SK-N-SH (cell line): ENCODE results near the gene PDE11A. TPM values are rescaled to one million over a fixed set of nuclear protein-coding genes. Genes with fewer than 3 reads are reported as not detected.

Source experiments
- CTCF ChIA-PET: fragments of 300-600, 350-600 bp; formaldehyde crosslinking; extraction: SDS; loops from one replicate; lab custom pipeline; 2021; lab: Yijun Ruan, JAX
- POLR2A ChIA-PET: fragments of 350-600 bp; sonication (Branson Sonifier 250); formaldehyde crosslinking; extraction: SDS; loops from one replicate; lab custom pipeline; 2020; ENCODE audit warnings: antibody characterized with exemption, inconsistent platforms; lab: Yijun Ruan, JAX
- DNase-seq: peaks from one replicate; pipeline ENCODE4 v3.0.0; 2012
- H2AFZ ChIP-seq: fragments of 200-600 bp; sonication (generic); 2 replicates; pipeline ENCODE4 v1.8.1; 2016; ENCODE audit warnings: antibody characterized with exemption, mild to moderate bottlenecking, low read depth
- H3F3A ChIP-seq: fragments of 200-600 bp; sonication (generic); replicated peaks from 2 replicates; pipeline ENCODE3; 2016; ENCODE audit warnings: antibody characterized with exemption, mild to moderate bottlenecking; ENCODE audit not compliant: insufficient read depth
- H3K27ac ChIP-seq, 2 experiments: fragments of 200-500 bp in 1 of 2; fragments of 200-600 bp in 1 of 2; sonication (Bioruptor generic) in 1 of 2; sonication (generic), shearing (Covaris generic) in 1 of 2; 2 replicates each; pipeline versions ENCODE4 v1.5.1 to v1.6.1; 2014 to 2016; ENCODE audit warnings: low read depth in 2 of 2, inconsistent platforms in 1 of 2, low read length in 1 of 2, mild to moderate bottlenecking in 1 of 2, mixed read lengths in 1 of 2
- H3K27me3 ChIP-seq: fragments of 200-600 bp; sonication (generic), shearing (Covaris generic); 2 replicates; pipeline ENCODE4 v1.6.1; 2016; ENCODE audit warnings: mixed run types; ENCODE audit not compliant: insufficient read depth
- H3K36me3 ChIP-seq, 2 experiments: fragments of 200-500 bp in 1 of 2; fragments of 200-600 bp in 1 of 2; sonication (Bioruptor generic) in 1 of 2; sonication (generic) in 1 of 2; replicated peaks in 1 of 2; 2 replicates each; pipeline versions ENCODE3 to v1.5.1; 2014 to 2016; ENCODE audit warnings: low read length in 1 of 2, mild to moderate bottlenecking in 1 of 2; ENCODE audit not compliant: insufficient read depth in 2 of 2, control insufficient read depth in 1 of 2
- H3K4me1 ChIP-seq, 2 experiments: fragments of 200-500 bp in 1 of 2; fragments of 200-600 bp in 1 of 2; sonication (Bioruptor generic) in 1 of 2; sonication (generic), shearing (Covaris generic) in 1 of 2; 2 replicates each; pipeline versions ENCODE4 v1.5.1 to v1.6.1; 2014 to 2016; ENCODE audit warnings: low read depth in 1 of 2, low read length in 1 of 2, mixed run types in 1 of 2; ENCODE audit not compliant: insufficient read depth in 2 of 2, control insufficient read depth in 1 of 2
- H3K4me2 ChIP-seq: fragments of 200-600 bp; sonication (generic), shearing (Covaris generic); 2 replicates; pipeline ENCODE4 v1.6.1; 2017; ENCODE audit warnings: mixed run types
- H3K4me3 ChIP-seq, 2 experiments: fragments of 200-500 bp in 1 of 2; fragments of 200-600 bp in 1 of 2; sonication (Bioruptor generic) in 1 of 2; sonication (generic), shearing (Covaris generic) in 1 of 2; 2 replicates each; pipeline versions ENCODE4 v1.5.1 to v1.8.1; 2014 to 2016; ENCODE audit warnings: low read depth in 2 of 2, inconsistent platforms in 1 of 2, low read length in 1 of 2, mild to moderate bottlenecking in 1 of 2, mixed read lengths in 1 of 2, moderate library complexity in 1 of 2
- H3K79me2 ChIP-seq: fragments of 200-600 bp; sonication (generic); 2 replicates; pipeline ENCODE4 v1.8.1; 2017; ENCODE audit warnings: mild to moderate bottlenecking; ENCODE audit not compliant: insufficient read depth
- H3K9ac ChIP-seq: fragments of 200-600 bp; sonication (generic); 2 replicates; pipeline ENCODE4 v1.6.1; 2017; ENCODE audit warnings: mixed run types
- H3K9me2 ChIP-seq: fragments of 200-600 bp; sonication (generic); 2 replicates; pipeline ENCODE4 v1.6.1; 2017; ENCODE audit warnings: mixed run types
- H3K9me3 ChIP-seq: fragments of 200-600 bp; sonication (generic); 2 replicates; pipeline ENCODE4 v1.6.1; 2017; ENCODE audit warnings: mixed run types, mild to moderate bottlenecking, moderate library complexity
- H4K20me1 ChIP-seq: fragments of 200-600 bp; sonication (generic); 2 replicates; pipeline ENCODE4 v1.6.1; 2017; ENCODE audit warnings: mild to moderate bottlenecking, mixed run types; ENCODE audit not compliant: insufficient read depth
- EP300 ChIP-seq, 2 experiments: IDR thresholded peaks; 2 replicates each; pipeline versions ENCODE4 v1.4.0 to v1.6.1; 2012; ENCODE audit warnings: borderline replicate concordance in 1 of 2, low read depth in 1 of 2, low read length in 1 of 2
- EZH2phosphoT487 ChIP-seq: fragments of 200-600 bp; sonication (generic); IDR thresholded peaks from 2 replicates; pipeline ENCODE4 v1.6.1; 2017; ENCODE audit warnings: low read depth, mixed run types, mild to moderate bottlenecking, antibody characterized with exemption, moderate library complexity, borderline replicate concordance
- FOSL2 ChIP-seq: IDR thresholded peaks from 2 replicates; pipeline ENCODE4 v1.4.0; 2012; ENCODE audit warnings: low read depth, mild to moderate bottlenecking, moderate library complexity, borderline replicate concordance
- JUND ChIP-seq: IDR thresholded peaks from 2 replicates; pipeline ENCODE4 v1.4.0; 2012
- MXI1 ChIP-seq: IDR thresholded peaks from 2 replicates; pipeline ENCODE4 v1.6.1; 2012; ENCODE audit warnings: mild to moderate bottlenecking, low read depth, low read length, improper control_type of control experiment
- NFIC ChIP-seq: IDR thresholded peaks from 2 replicates; pipeline ENCODE4 v1.4.0; 2012; ENCODE audit warnings: borderline replicate concordance
- NRF1 ChIP-seq: IDR thresholded peaks from 2 replicates; pipeline ENCODE4 v1.6.1; 2012; ENCODE audit warnings: low read depth, mild to moderate bottlenecking, low read length
- RCOR1 ChIP-seq: fragments of 150-350 bp; IDR thresholded peaks from 2 replicates; pipeline ENCODE4 v1.6.1; 2017; ENCODE audit warnings: antibody characterized with exemption, low read length
- TAF1 ChIP-seq: IDR thresholded peaks from 2 replicates; pipeline ENCODE4 v1.6.1; 2012; ENCODE audit warnings: low read depth, mild to moderate bottlenecking, low read length, moderate library complexity, borderline replicate concordance
- WGBS: methylation state at CpG from one replicate; pipeline ENCODE4 v1.1.6; 2017; ENCODE audit warnings: low lambda C conversion rate; 5-methylcytosine and 5-hydroxymethylcytosine counted together
- polyA plus RNA-seq, 3 experiments: library from polyadenylated mRNA; depleted of rRNA; stranded (reverse); fragments of >200 nt; gene quantifications; 2 replicates each; pipeline ENCODE4 v1.2.3, GENCODE V29; 2012
- TF ChIP-seq, protein P1 (sequence below): IDR thresholded peaks from 2 replicates; pipeline ENCODE4; 2012

The PDE11A gene
- polyA plus RNA-seq, 1 of the 3 experiments (the other 2 are of a cell fraction): 0.10 TPM

DNA sequence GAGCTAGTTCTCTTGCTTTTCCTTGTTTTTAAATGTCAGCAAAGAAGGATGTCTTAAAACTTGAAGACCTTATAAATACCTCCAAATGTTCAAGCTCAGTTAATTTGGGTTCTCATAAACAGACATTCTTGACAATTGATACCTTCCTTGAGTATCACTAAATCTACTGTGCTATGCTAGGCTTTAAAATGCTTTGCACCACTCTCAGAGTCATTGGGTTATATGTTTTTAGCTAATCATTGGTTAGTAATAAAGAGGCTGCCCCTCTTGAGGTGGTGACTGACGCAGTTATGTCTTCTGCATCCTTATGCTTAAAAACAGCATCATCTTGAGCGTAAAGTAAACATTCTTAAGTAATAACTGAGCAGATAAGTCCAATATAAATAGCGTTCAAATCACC lies 404.0 kb downstream of the PDE11A start:
- DNase-seq: no peak
- ChIA-PET CTCF (interaction anchor here (1.0 to 1.6 kb wide), 4 partner anchors 8 to 179 kb away, joined by 3 to 4 read pairs (median 3); no protein-coding TSS in a partner anchor), POLR2A (no interaction called here)
- no peak for TF ChIP-seq NRF1
- no peaks in the 10 kb centered on the region for H3F3A ChIP-seq
- no peaks in the 10 kb centered on the region for H3K36me3 ChIP-seq
- H3K9me3 ChIP-seq: no peaks in the 10 kb centered on the region
- H3K4me1 ChIP-seq: peaks cover 0 to 6% of the 10 kb centered on the region in 2 experiments; a peak in 1 of 4 replicates
- no peak overlapping the region for H3K9ac ChIP-seq
- H3K27ac ChIP-seq: no peak overlapping the region
- H4K20me1 ChIP-seq: no peaks in the 10 kb centered on the region
- no peak overlapping the region for H3K4me2 ChIP-seq
- no peak overlapping the region for H2AFZ ChIP-seq
- H3K27me3 ChIP-seq: no peaks in the 10 kb centered on the region
- H3K4me3 ChIP-seq: no peak overlapping the region
- H3K79me2 ChIP-seq: no peaks in the 10 kb centered on the region
- 81% methylated on average over 3 of the region's 3 CpGs for WGBS
- H3K9me2 ChIP-seq: no peaks in the 10 kb centered on the region

DNA sequence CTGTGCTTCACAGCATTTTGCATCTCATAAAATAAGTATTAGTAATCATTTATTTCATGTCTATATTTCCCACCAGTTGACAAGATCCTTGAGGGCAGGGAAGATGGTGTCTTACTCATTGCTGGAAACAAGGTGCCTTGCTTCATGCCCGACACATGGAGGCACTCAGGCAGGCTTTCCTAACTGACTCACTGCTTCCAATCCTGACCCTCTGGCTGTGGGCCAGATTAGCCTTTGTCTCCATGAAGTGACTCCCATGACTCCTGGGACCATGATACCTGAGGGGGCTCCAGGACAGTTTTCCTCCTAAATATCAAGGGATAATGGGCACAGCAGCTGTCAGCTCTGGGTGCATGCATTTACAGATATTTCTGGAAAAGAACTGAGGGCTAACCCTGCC lies 405.0 kb downstream of the PDE11A start:
- H3K27ac ChIP-seq: no peak overlapping the region
- WGBS: 0% methylated on average over 1 of the region's 1 CpG
- no peaks in the 10 kb centered on the region for H3K9me3 ChIP-seq
- ChIA-PET CTCF (interaction anchor here (1.1 kb wide), 1 partner anchor 64 kb away, joined by 3 read pairs; no protein-coding TSS in a partner anchor), POLR2A (no interaction called here)
- H3K27me3 ChIP-seq: no peaks in the 10 kb centered on the region
- H4K20me1 ChIP-seq: no peaks in the 10 kb centered on the region
- H3K9me2 ChIP-seq: no peaks in the 10 kb centered on the region
- no peak for DNase-seq
- no peak overlapping the region for H2AFZ ChIP-seq
- no peaks in the 10 kb centered on the region for H3K36me3 ChIP-seq
- H3K9ac ChIP-seq: no peak overlapping the region
- no peaks in the 10 kb centered on the region for H3K79me2 ChIP-seq
- no peak overlapping the region for H3K4me3 ChIP-seq
- H3K4me2 ChIP-seq: no peak overlapping the region
- TF ChIP-seq EZH2phosphoT487 (no peak), NRF1 (no peak), TAF1 (no peak), MXI1 (no peak), JUND (no peak), NFIC (no peak), FOSL2 (no peak), RCOR1 (no peak), EP300 (IDR thresholded peaks at IDR 0.05; ENCODE audit: borderline replicate concordance in 1 of 2, low read depth in 1 of 2, low read length in 1 of 2) (no peak)
- TF ChIP-seq, protein P1, sequence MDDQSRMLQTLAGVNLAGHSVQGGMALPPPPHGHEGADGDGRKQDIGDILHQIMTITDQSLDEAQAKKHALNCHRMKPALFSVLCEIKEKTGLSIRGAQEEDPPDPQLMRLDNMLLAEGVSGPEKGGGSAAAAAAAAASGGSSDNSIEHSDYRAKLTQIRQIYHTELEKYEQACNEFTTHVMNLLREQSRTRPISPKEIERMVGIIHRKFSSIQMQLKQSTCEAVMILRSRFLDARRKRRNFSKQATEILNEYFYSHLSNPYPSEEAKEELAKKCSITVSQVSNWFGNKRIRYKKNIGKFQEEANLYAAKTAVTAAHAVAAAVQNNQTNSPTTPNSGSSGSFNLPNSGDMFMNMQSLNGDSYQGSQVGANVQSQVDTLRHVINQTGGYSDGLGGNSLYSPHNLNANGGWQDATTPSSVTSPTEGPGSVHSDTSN: no peak
- peaks cover 0 to 6% of the 10 kb centered on the region in 2 experiments; a peak in 1 of 4 replicates for H3K4me1 ChIP-seq
- H3F3A ChIP-seq: no peaks in the 10 kb centered on the region

DNA sequence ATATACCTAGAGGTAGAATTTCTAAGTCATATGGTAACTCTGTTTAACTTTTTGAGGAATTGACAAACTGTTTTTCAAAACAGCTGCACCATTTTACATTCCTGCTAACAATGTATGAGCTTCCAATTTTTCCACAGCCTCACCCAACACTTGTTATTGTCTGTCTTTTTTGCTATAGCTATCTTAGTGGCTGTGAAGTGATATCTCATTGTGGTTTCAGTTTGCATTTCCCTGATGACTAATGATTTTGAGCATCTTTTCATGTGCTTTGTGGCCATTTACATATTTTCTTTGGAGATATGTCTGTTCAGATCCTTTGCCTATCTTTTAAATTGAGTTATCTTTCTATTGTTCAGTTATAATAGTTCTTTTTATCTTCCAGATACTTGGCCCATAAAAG lies 406.2 kb downstream of the PDE11A start:
- Histone ChIP-seq H4K20me1 (no peaks in the 10 kb centered on the region), H3K9me3 (no peaks in the 10 kb centered on the region), H3K4me2 (no peak overlapping the region), H3K79me2 (no peaks in the 10 kb centered on the region), H3K9ac (no peak overlapping the region), H3F3A (no peaks in the 10 kb centered on the region), H3K27ac (no peak overlapping the region), H3K9me2 (no peaks in the 10 kb centered on the region), H3K4me1 (peaks cover 0 to 6% of the 10 kb centered on the region in 2 experiments; a peak in 2 of 4 replicates), H2AFZ (no peak overlapping the region), H3K4me3 (no peak overlapping the region), H3K36me3 (no peaks in the 10 kb centered on the region), H3K27me3 (no peaks in the 10 kb centered on the region)
- POLR2A ChIA-PET: no interaction called here
- TF ChIP-seq JUND: 0 out of 2 replicates have a peak, but pooled peaks have one; percentile 4
- TF ChIP-seq, protein P1: no peak
- DNase-seq: no peak
- CTCF ChIA-PET: no interaction called here
